B cell (primary cell): ENCODE measurements around the gene OSM. TPM values are rescaled to one million over a fixed set of nuclear protein-coding genes. Genes with fewer than 3 reads are reported as not detected.

ENCODE experiments used
- ATAC-seq: fragments of 200-7000 bp; cut with Tn5 transposase; one replicate; pipeline ENCODE4 v1.10.0; 2021; ENCODE audit warnings: low read depth, mild to moderate bottlenecking, moderate number of reproducible peaks, moderate library complexity
- CTCF ChIA-PET: fragments of 350-600 bp; sonication (Branson Sonifier 250); formaldehyde crosslinking; loops from one replicate; lab custom pipeline; 2021; ENCODE audit warnings: antibody characterized with exemption, inconsistent platforms; lab: Charles Lee
- POLR2A ChIA-PET: fragments of 350-600 bp; sonication (Branson Sonifier 250); formaldehyde crosslinking; loops from one replicate; lab custom pipeline; 2021; ENCODE audit warnings: antibody characterized with exemption; lab: Charles Lee
- DNase-seq: peaks from one replicate; pipeline ENCODE4 v3.0.0; 2013
- H2AFZ ChIP-seq: 2 replicates; pipeline ENCODE4 v1.6.1; 2012; ENCODE audit warnings: mild to moderate bottlenecking, low read depth, low read length; ENCODE audit not compliant: insufficient read depth, poor library complexity, severe bottlenecking
- H3K27ac ChIP-seq, 2 donors: 1 replicate in 1 of 2; 2 replicates in 1 of 2; pipeline ENCODE4 v1.5.1; 2012 to 2013; ENCODE audit warnings: low read length in 2 of 2, mild to moderate bottlenecking in 2 of 2, moderate library complexity in 1 of 2
- H3K27me3 ChIP-seq, 4 experiments: fragments of 200-600 bp in 1 of 4; sonication (generic) in 1 of 4; replicated peaks in 1 of 4; 1 replicate in 2 of 4; 2 replicates in 2 of 4; pipeline versions ENCODE4 v1.6.1 to v1.7.0; 2013 to 2016; ENCODE audit warnings: low read length in 3 of 4, mild to moderate bottlenecking in 2 of 4, mixed read lengths in 1 of 4, moderate library complexity in 1 of 4; ENCODE audit not compliant: insufficient read depth in 4 of 4, control insufficient read depth in 3 of 4; ENCODE audit errors: control extremely low read depth in 1 of 4
- H3K36me3 ChIP-seq, 2 experiments: replicated peaks in 1 of 2; 1 replicate in 1 of 2; 2 replicates in 1 of 2; pipeline versions ENCODE4 v1.6.1 to v1.7.1; 2013; ENCODE audit warnings: low read length in 1 of 2; ENCODE audit not compliant: insufficient read depth in 2 of 2, control insufficient read depth in 1 of 2; ENCODE audit errors: control extremely low read depth in 1 of 2, extremely low read depth in 1 of 2
- H3K4me1 ChIP-seq, 2 donors: fragments of 200-600 bp in 1 of 2; sonication (generic) in 1 of 2; 1 replicate in 1 of 2; 2 replicates in 1 of 2; pipeline versions ENCODE4 v1.5.1 to v1.6.1; 2013 to 2017; ENCODE audit warnings: low read length in 2 of 2; ENCODE audit not compliant: control insufficient read depth in 2 of 2, insufficient read depth in 2 of 2
- H3K4me2 ChIP-seq: replicated peaks from 2 replicates; pipeline ENCODE3; 2012; ENCODE audit warnings: mild to moderate bottlenecking, low read depth, low read length; ENCODE audit not compliant: poor library complexity, severe bottlenecking
- H3K4me3 ChIP-seq, 5 experiments: fragments of 200-600 bp in 1 of 5; sonication (generic) in 1 of 5; 1 replicate in 3 of 5; 2 replicates in 2 of 5; pipeline versions ENCODE4 v1.5.1 to v1.7.0; 2011 to 2016; ENCODE audit warnings: low read length in 4 of 5, mild to moderate bottlenecking in 4 of 5, low read depth in 2 of 5, control low read depth in 1 of 5, moderate library complexity in 1 of 5; ENCODE audit not compliant: insufficient read depth in 1 of 5; ENCODE audit errors: control extremely low read depth in 1 of 5, extremely low read depth in 1 of 5
- H3K79me2 ChIP-seq: fragments of 200-600 bp; sonication (generic); one replicate; pipeline ENCODE4 v1.6.0; 2016; ENCODE audit warnings: low read length; ENCODE audit not compliant: control insufficient read depth, insufficient read depth
- H3K9ac ChIP-seq: fragments of 200-600 bp; sonication (generic); 2 replicates; pipeline ENCODE4 v1.6.1; 2017; ENCODE audit warnings: mild to moderate bottlenecking, low read length, moderate library complexity
- H3K9me3 ChIP-seq, 3 donors: one replicate each; pipeline versions ENCODE4 v1.6.1 to v1.7.1; 2013; ENCODE audit warnings: low read length in 2 of 3; ENCODE audit not compliant: control insufficient read depth in 2 of 3, insufficient read depth in 1 of 3; ENCODE audit errors: control extremely low read depth in 1 of 3
- H4K20me1 ChIP-seq: 2 replicates; pipeline ENCODE4 v1.6.0; 2012; ENCODE audit warnings: mild to moderate bottlenecking, low read length; ENCODE audit not compliant: insufficient read depth, control insufficient read depth, poor library complexity, severe bottlenecking
- H3K27ac Mint-ChIP-seq: one replicate; pipeline ENCODE4 v1.8.0; 2021; ENCODE audit warnings: mixed read lengths
- H3K27me3 Mint-ChIP-seq: one replicate; pipeline ENCODE4 v1.8.0; 2021; ENCODE audit warnings: mixed read lengths
- H3K4me1 Mint-ChIP-seq: one replicate; pipeline ENCODE4 v1.8.0; 2021; ENCODE audit warnings: mixed read lengths
- H3K4me3 Mint-ChIP-seq: one replicate; pipeline ENCODE4 v1.8.0; 2021; ENCODE audit warnings: mixed read lengths
- H3K9me3 Mint-ChIP-seq: one replicate; pipeline ENCODE4 v1.8.0; 2022; ENCODE audit warnings: mixed read lengths; ENCODE audit not compliant: insufficient read depth
- EZH2 ChIP-seq: IDR thresholded peaks from 2 replicates; pipeline ENCODE4 v1.6.1; 2012; ENCODE audit warnings: borderline replicate concordance, low read depth, mild to moderate bottlenecking, moderate library complexity, low read length; ENCODE audit not compliant: insufficient read depth, poor library complexity, severe bottlenecking
- WGBS: methylation state at CpG from one replicate; pipeline ENCODE4 v1.1.5; 2013; ENCODE audit warnings: missing lambda C conversion rate; ENCODE audit not compliant: insufficient coverage; 5-methylcytosine and 5-hydroxymethylcytosine counted together
- intact Hi-C: fragments of 100-400 bp; cut with micrococcal nuclease; formaldehyde crosslinking; loops from one replicate; pipeline ENCODE4 v1.10.0; 2022
- polyA plus RNA-seq: library from polyadenylated mRNA; depleted of rRNA; stranded (reverse); fragments of >200 nt; gene quantifications from 2 replicates; pipeline ENCODE4 v1.2.3, GENCODE V29; 2012
- total RNA-seq, 2 donors: library from RNA; stranded (reverse); fragments of 120-200 nt in 1 of 2; gene quantifications; 1 replicate in 1 of 2; 2 replicates in 1 of 2; pipeline versions ENCODE4 v1.2.3 to v1.2.4, GENCODE V29; 2013 to 2022
- TF ChIP-seq, protein P1 (sequence below): fragments of 200-600 bp; IDR thresholded peaks from one replicate; pipeline ENCODE4 v1.8.0; 2022; ENCODE audit warnings: antibody characterized with exemption, mild to moderate bottlenecking

Gene OSM
- total and polyA plus RNA-seq, 2 donors (not counting 1 experiment from before 2014, with no cell fraction given), result 1.8 to 12.5 TPM

DNA sequence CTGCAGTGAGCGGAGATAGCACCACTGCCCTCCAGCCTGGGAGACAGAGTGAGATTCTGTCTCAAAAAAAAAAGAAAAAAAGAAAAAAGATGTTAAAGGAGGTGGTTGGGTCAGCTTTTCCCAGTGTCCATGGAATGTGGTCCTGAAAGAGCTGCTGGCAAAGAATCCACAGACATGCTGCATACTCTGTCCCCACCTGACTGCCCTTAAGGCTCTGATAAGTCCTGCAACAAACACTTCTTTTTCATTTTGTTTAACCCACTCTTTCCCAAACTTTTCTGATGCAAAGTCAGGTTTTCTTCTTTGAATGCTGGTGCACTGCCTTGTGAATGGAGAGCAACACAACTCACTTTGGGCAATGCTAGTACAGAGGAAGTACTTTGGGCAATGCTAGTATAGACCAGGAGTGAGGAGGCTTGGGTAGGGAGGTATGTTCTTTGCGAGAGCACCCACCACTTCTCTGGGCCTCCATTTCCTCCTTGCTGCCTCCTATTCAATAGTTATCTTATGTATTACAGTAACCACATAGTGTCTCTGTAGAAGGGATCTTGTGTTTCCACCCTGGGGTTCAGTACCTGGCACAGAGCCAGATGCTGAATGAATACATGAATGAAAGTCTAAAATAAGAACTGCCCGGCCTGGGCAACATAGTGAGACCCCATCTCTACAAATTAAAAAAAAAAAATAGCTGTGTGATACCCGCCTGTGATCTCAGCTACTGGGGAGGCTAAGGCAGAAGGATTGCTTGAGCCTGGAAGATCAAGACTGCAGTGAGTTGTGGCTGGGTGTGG, 39.0 kb downstream of the OSM start:
- Mint-ChIP-seq H3K27me3 (peaks cover 9% of the 10 kb centered on the region), H3K9me3 (no peaks in the 10 kb centered on the region), H3K27ac (no peak overlapping the region), H3K4me3 (no peak overlapping the region), H3K4me1 (no peaks in the 10 kb centered on the region)
- Histone ChIP-seq H3K27me3 (no peaks in the 10 kb centered on the region), H3K4me3 (no peak overlapping the region), H2AFZ (no peak overlapping the region), H3K27ac (no peak overlapping the region), H4K20me1 (no peaks in the 10 kb centered on the region), H3K79me2 (no peaks in the 10 kb centered on the region), H3K36me3 (no peaks in the 10 kb centered on the region), H3K9ac (no peak overlapping the region), H3K4me2 (no peak overlapping the region), H3K9me3 (no peaks in the 10 kb centered on the region), H3K4me1 (peaks cover 8 to 20% of the 10 kb centered on the region in 2 donors)
- 100% methylated on average over 1 of the region's 4 CpGs for WGBS
- DNase-seq (no peak), ATAC-seq (no peak)
- intact Hi-C loops, result no loop called here
- CTCF ChIA-PET, result no interaction called here
- POLR2A ChIA-PET, result no interaction called here
- TF ChIP-seq, protein P1, sequence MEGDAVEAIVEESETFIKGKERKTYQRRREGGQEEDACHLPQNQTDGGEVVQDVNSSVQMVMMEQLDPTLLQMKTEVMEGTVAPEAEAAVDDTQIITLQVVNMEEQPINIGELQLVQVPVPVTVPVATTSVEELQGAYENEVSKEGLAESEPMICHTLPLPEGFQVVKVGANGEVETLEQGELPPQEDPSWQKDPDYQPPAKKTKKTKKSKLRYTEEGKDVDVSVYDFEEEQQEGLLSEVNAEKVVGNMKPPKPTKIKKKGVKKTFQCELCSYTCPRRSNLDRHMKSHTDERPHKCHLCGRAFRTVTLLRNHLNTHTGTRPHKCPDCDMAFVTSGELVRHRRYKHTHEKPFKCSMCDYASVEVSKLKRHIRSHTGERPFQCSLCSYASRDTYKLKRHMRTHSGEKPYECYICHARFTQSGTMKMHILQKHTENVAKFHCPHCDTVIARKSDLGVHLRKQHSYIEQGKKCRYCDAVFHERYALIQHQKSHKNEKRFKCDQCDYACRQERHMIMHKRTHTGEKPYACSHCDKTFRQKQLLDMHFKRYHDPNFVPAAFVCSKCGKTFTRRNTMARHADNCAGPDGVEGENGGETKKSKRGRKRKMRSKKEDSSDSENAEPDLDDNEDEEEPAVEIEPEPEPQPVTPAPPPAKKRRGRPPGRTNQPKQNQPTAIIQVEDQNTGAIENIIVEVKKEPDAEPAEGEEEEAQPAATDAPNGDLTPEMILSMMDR, result no peak
- no peak for TF ChIP-seq EZH2

DNA sequence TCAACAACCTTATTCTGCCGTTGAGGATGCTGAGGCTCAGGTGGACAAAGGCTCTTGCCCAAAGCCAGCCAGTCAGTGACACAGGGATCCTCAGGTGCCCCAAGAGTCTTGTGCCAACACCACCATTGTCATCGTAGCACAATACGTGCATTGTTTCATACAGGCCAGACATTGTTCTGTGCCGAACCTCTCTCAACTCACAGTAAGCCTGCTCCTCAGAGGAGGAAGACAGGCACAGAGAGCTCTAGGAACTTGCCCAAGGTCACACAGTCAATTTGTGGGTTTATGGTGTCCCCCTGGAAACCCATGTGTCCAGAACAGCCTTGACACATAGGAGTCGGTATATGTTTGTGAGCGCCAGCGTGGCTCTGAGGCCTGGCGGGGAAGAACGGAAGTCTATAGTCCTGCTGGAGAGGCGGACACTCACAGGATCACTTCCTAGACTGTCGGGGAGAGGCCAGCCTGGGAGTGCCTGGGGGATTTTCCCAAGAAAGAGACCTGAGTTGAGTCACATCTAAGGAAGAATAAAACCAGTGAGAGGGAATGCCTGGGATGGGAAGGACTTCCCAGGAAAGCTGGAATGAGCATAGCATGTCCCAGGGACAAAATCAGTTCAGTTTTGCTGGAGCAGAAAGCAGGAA, 40.3 kb downstream of the OSM start:
- H3K9ac ChIP-seq, result no peak overlapping the region
- no peaks in the 10 kb centered on the region for H3K36me3 ChIP-seq
- no peak overlapping the region for H3K4me3 Mint-ChIP-seq
- H3K4me2 ChIP-seq, result no peak overlapping the region
- TF ChIP-seq, protein P1, result no peak
- TF ChIP-seq EZH2, result no peak
- H3K4me1 ChIP-seq, result peaks cover 15 to 28% of the 10 kb centered on the region in 2 donors
- H3K27me3 Mint-ChIP-seq, result peaks cover 13% of the 10 kb centered on the region
- no peak for DNase-seq
- intact Hi-C loops, result no loop called here
- peaks cover 0 to 3% (median 0%) of the 10 kb centered on the region in 3 donors for H3K9me3 ChIP-seq
- POLR2A ChIA-PET, result no interaction called here
- H3K27ac Mint-ChIP-seq, result no peak overlapping the region
- no peak for ATAC-seq
- WGBS, result 94% methylated on average over 10 of the region's 11 CpGs
- H4K20me1 ChIP-seq, result no peaks in the 10 kb centered on the region
- H3K4me3 ChIP-seq, result no peak overlapping the region
- H3K27ac ChIP-seq, result no peak overlapping the region
- CTCF ChIA-PET, result no interaction called here
- H3K4me1 Mint-ChIP-seq, result peaks cover 10% of the 10 kb centered on the region
- no peaks in the 10 kb centered on the region for H3K9me3 Mint-ChIP-seq
- no peaks in the 10 kb centered on the region for H3K27me3 ChIP-seq
- H3K79me2 ChIP-seq, result no peaks in the 10 kb centered on the region
- no peak overlapping the region for H2AFZ ChIP-seq
